Activated T-cell treated with anti-CD3 and anti-CD28 coated beads for 1 hour (primary cell): ENCODE data around the gene SEC61A2.
A peak's percentile ranks its signal among the peaks of the same experiment; 100 is the strongest.
"Not testable (repeated sequence)": the region's sequence is repeated elsewhere in the genome, so short reads cannot be mapped to it uniquely, and the experiment has no call there.

Experiments used
- DNase-seq: peaks from one replicate; pipeline ENCODE4 v3.0.0-alpha.2; 2020; ENCODE audit warnings: low read depth

Gene SEC61A2

DNA sequence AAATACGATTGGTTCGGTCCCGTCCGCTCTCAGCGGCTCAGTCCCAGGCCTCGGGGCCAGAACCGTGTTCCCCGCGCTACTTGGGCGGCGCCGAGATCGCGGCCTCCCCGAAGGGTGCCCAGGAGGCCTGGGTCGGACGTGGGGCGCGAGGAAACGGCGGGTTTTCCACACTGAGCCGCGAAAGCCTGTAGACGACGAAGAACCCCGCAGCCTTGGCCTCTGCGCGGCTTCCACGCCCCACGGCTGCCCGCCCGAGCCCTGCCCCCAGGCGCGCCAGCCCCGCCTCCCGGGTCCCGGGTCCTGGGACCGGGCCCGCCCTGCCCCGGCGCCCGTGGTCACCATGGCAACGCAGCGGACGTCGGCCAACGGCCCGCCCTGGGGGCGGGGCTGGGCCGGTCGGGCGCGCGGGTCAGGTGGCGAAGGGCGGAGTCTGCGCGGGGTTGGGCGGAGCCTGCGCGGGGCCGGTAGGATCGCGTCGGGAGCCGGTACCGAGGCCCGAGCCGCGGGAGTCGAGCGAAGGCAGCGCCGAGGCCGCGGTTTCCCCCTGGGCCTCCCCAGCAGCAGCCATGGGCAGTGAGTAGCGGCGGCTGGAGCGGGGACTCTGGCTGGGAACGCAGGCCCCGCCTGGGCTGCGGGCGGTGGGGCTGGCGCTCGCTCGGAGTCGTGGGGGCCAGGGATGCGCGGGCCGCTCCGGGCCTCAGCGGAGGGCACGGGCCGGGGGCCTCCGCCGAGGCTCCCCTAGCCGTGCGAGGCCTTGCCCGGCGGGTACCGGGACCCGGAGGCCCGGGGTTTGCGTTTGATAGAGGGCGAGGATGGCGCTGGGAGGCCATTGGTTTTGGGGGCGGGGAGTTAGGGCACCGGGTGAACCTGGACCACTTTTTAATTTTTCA lies at the start of gene SEC61A2:
Gene SEC61A2 (plus strand): TSS at position 456 of the 890 bp plus-strand sequence. CDS start 111 bp downstream, at position 567.
- peak; percentile 98 for DNase-seq

GRCh38 chr10:12081470-12081869 lies 48.0 kb upstream of the SEC61A2 start:
- no peak for DNase-seq

- DNase-seq, result no peak
Measured at GRCh38 chr10:12081879-12082557, 47.5 kb upstream of the SEC61A2 start.

GRCh38 chr10:12088919-12089318 lies 40.6 kb upstream of the SEC61A2 start:
- no peak for DNase-seq

DNA sequence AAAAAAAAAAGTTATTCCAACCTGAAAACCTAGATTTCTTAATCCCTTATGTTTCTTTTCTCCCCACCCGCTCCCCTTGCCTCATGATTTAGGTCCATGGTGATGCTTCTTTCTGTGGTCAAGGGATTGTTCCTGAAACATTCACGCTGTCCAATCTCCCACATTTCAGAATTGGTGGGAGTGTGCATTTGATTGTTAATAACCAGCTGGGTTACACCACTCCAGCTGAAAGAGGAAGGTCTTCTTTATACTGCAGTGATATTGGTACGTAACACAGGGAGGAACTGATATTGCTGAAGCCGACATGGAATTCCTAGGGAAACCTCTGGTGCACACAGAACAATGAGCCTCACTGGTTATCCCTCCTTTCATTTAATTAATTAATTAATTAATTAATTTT lies 38.1 kb upstream of the SEC61A2 start:
- DNase-seq, result no peak

GRCh38 chr10:12097361-12097760 lies 32.1 kb upstream of the SEC61A2 start:
- DNase-seq, result not testable (repeated sequence)

DNA sequence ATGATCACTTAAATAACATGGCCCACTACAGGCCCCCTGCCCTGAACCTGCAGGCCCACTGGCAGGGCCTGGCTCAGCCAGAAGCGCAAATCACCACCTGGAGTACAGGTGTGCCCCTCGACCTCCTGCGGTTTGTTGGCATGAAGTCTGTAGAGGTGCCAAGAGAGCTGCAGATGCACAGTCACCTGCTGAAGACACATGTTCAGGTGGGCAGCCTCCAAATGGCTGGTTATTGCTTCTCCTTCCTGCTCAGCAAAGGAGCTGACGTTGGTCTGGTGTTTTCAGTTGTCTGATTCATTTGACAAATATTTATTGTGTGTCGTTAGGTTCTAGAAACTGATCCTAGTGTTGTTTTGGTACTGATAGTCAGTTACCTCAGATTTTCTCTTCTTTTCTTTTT lies 31.7 kb upstream of the SEC61A2 start:
- no peak for DNase-seq

- no peak for DNase-seq
Measured at GRCh38 chr10:12098966-12099365, 30.5 kb upstream of the SEC61A2 start.

GRCh38 chr10:12103802-12104201 lies 25.7 kb upstream of the SEC61A2 start:
- no peak for DNase-seq

DNA sequence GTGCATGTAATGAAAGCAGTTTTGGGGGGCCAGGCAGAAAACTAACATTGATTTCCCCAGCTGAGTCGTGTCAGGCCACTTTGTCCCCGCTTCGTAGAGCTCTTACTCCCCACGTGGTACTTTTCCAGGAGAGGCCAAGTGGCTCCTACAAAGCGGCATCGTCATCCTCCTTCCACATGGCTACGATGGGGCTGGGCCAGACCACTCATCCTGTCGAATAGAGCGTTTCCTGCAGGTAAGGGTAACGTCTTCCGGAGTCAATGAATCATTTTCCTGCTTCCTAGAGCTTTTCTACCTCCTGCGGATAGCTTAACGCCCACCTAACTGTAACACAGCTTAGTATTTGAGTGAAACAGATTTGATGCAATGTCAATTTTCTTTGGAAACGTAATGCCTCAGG lies 21.7 kb upstream of the SEC61A2 start:
- DNase-seq, result no peak

DNA sequence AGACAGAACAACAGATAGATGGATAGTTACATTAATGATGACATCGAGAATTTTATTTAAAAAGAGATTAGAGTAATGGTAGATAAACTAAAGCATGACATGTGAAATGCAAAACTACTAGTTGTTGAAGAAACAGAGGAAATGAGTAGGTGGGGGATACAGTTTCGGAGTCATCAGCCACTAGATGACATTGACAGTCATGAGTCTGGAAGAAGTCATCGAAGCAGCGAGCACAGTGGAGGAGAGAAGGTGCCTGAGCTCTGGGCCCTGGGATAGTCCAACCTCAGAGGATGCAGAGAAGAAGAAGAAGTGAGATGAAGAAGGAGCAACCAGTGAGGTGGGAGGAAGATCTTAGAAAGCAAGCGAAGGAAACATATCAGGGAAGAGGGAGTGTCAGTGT lies 20.2 kb upstream of the SEC61A2 start:
- DNase-seq, result no peak

DNA sequence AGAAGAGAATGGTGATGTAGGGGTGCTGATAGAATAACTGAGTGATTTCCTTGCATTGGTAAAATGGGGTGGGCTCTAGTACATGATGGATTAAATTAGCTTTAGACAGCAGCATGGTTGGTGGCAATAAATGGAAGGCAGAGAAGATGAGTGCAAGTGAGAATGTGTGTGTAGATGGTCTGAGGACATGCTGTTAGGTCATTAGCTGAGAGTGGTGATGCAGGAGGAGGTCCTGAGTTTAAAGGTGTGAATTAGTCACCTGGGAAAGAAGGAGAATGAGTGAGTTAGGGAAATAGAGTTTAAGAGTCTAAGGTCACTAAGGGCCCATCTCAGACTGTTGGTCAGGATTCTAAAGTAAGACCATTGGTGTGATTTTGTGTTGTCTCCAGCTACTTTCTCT lies 17.9 kb upstream of the SEC61A2 start:
- no peak for DNase-seq

GRCh38 chr10:12113627-12114026 lies 15.8 kb upstream of the SEC61A2 start:
- no peak for DNase-seq

- DNase-seq, result no peak
Measured at GRCh38 chr10:12121673-12122072, 7.8 kb upstream of the SEC61A2 start.

DNA sequence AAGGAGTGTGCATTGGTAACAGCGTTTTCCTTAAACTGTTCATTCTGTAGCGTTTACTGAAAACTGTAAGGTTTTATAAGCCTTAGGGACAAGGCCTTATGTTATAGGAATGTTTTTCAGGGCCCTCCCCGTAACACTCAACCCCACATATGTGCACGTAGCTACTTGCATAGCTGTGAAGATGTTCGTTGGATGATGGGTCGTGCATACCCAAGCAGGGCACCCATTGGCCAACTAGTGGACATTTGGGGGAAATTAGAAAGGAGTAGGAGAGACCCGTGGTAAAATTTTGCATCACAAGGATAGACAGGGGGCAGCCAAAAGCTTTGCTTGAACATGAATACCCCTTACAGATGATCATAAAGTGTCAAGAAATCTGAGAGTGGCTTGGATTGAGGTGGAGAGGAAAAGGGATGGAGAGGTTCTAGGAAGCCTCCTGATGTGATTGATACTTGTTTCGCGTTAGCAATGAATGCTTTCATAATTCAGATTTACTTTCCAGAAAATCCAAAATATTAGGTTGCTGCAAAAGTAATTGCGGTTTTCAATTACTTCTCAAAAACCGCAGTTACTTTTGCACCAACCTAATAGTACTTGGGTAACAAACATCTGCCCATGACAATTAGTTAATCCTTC lies 878 bp downstream of the SEC61A2 start:
- no peak for DNase-seq

DNA sequence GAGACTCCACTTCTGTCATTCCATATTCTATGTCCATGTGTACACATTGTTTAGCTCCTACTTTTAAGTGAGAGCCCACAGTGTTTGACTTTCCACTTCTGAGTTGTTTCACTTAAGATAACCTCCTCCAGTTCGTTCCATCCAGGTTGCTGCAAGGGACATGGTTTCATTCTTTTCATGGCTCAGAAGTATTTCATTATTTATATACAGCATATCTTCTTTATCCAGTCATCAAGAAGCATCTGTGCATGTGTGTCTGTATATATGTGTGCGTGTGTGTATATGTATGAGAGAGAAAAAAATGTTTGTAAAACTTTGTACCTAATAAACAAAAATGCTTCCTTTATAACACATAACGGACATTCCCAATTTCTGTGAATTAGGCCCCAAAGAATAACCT lies 6.2 kb downstream of the SEC61A2 start:
- no peak for DNase-seq

DNA sequence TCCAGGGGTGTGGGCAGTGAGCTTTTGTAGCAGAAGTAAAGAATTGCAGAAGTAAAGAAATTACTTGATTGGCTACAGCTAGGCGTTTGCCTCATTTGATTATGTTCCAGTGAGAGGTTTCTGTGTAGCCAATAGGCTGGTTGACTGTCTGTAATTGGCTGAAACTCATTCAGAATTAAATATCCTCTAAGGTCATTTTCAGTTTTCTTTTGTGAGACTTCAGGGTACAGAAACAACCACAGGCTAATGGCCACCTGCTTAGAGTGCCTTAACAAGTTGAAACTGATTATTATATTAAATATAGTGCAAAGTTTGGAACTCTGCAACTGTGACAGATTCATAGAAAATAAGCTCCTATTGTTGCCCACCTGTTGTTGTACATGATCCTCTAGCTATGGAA lies 10.6 kb downstream of the SEC61A2 start:
- no peak for DNase-seq

DNA sequence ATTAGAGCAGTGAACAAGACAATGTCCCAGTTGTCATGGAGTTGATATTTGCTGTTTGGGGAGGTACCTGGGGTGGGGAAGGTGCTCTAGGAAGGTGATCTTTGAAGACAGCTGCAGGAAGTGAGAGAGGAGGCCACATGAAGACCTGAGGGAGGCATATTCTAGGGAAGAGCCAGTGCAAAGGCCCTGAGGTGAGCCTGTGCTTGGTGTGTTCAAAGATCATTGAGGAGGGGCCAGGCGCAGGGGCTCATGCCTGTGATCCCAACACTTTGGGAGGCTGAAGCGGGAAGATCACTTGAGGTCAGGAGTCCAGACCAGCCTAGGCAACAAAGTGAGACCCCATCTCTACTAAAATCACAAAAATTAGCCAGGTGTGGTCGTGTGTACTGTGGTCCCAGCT lies 15.1 kb downstream of the SEC61A2 start:
- DNase-seq, result no peak

- no peak for DNase-seq
Measured at GRCh38 chr10:12150163-12150562, 20.7 kb downstream of the SEC61A2 start.

DNA sequence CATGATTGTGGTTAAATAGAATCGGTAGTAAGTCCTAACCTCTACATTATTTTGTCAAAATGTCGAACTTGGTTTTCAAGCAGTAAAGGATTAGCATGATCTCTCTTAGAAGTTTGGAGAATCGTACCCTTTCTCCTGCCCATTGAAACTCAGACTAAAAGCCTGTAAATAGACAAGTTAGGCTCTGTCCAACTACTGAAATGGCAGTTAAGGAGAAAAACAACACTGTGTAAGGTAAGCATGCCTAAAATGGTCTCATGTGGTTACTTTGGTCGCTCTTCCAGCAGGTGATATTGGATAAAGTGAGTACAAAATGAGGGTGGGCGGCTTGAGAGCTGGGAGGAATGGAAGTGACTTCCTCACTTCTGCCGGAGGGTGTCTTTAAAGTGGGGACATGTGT lies 25.0 kb downstream of the SEC61A2 start:
- no peak for DNase-seq

DNA sequence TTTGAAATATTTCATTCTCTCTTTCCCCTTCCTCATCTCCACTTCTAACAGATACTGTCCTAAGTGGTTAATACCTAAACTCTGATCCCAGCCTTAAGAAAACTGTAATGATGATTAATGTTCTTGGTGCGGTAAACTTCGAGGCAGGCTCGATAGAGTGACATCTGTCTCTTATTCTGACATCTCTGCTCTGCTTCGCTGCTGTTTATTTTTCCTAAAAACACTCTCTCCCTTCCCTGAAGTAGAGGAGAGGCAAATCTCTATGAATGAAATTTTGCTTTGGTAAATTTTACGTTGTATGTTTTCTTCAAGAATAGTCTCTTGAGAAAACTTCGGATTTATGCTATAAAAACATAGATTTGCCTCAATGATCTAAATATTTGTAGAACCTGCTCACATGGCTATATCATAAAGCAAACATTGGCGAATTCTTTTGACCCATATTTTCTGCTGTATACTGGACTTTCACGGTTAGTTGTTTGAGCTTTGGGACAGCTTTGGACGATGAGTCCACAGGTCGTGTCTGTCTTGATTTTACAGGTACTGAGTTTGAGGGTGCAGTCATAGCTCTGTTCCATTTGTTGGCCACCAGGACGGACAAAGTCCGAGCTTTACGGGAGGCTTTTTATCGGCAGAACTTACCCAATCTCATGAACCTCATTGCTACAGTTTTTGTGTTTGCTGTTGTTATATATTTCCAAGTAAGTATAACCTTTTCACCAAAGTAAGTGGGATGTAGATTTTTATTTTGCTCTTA lies 27.1 kb downstream of the SEC61A2 start:
- DNase-seq, result no peak

DNA sequence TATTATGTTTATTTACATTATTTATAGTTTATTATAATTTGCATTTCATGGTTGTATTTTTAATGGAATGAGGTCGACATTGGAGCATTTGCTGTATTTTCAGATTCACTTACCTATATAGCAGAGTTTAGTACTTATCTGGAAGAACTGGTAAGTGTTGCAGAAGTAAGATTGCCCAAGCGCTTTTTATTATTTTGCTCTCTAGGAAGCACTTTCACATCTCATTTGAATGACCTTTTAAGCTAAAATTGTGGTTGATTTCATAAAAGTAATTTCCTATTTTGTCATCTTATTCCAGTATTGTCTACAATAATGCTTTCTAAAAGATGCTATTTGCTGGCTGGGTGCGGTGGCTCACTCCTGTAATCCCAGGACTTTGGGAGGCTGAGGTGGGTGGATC lies 28.6 kb downstream of the SEC61A2 start:
- no peak for DNase-seq
